ENCODE data around the gene KDM4C.

Gene KDM4C

DNA sequence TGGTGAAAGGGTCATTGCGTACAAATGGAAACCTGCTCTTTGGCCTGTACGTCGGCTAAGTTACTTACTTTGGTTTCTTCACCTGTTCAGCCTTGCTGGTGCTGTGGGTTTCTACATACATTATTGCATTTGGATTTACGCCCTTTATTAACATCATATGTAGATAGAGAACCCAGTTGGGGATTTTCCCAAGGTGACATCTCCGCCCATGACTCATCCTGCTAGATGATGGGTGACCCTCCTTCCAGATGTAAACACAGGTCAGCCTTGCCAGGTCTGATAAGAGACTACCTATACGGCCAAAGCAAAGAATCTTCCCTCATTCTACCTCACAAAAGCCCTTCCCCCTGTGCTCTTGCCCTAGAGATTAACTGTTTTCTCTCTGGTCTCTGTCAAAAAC, 360.9 kb downstream of the KDM4C start:
- H3K9me2 ChIP-seq (ENCODE audit: low read depth, low read length), result no peaks in the 10 kb centered on the region
- no peak overlapping the region for H3K9ac ChIP-seq (ENCODE audit: low read length)
- H3K4me1 ChIP-seq (ENCODE audit: insufficient read depth, low read length, severe bottlenecking), result no peaks in the 10 kb centered on the region
- no peak for TF ChIP-seq EZH2 (IDR thresholded peaks at IDR 0.05; ENCODE audit: borderline replicate concordance, low read length)
- TF ChIP-seq, protein P1, sequence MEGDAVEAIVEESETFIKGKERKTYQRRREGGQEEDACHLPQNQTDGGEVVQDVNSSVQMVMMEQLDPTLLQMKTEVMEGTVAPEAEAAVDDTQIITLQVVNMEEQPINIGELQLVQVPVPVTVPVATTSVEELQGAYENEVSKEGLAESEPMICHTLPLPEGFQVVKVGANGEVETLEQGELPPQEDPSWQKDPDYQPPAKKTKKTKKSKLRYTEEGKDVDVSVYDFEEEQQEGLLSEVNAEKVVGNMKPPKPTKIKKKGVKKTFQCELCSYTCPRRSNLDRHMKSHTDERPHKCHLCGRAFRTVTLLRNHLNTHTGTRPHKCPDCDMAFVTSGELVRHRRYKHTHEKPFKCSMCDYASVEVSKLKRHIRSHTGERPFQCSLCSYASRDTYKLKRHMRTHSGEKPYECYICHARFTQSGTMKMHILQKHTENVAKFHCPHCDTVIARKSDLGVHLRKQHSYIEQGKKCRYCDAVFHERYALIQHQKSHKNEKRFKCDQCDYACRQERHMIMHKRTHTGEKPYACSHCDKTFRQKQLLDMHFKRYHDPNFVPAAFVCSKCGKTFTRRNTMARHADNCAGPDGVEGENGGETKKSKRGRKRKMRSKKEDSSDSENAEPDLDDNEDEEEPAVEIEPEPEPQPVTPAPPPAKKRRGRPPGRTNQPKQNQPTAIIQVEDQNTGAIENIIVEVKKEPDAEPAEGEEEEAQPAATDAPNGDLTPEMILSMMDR (IDR thresholded peaks at IDR 0.05; ENCODE audit: low read length), result no peak
- no peak overlapping the region for H3K4me3 ChIP-seq (ENCODE audit: low read depth, low read length, poor library complexity, severe bottlenecking)
- no peaks in the 10 kb centered on the region for H3K79me2 ChIP-seq (ENCODE audit: insufficient read depth, low read length)
- no peaks in the 10 kb centered on the region for H3F3A ChIP-seq (ENCODE audit: insufficient read depth, low read length)
- H3K9me3 ChIP-seq (ENCODE audit: low read length), result no peaks in the 10 kb centered on the region
- no peaks in the 10 kb centered on the region; the same call in 1 of the 2 replicates for H3K36me3 ChIP-seq (ENCODE audit: insufficient read depth, low read length)
- H3K27ac ChIP-seq (ENCODE audit: low read depth, low read length, poor library complexity, severe bottlenecking), result no peak overlapping the region
- H4K20me1 ChIP-seq (ENCODE audit: insufficient read depth, low read length), result no peaks in the 10 kb centered on the region
- H3K27me3 ChIP-seq (ENCODE audit: insufficient read depth, low read length), result no peaks in the 10 kb centered on the region
- H2AFZ ChIP-seq (ENCODE audit: low read length), result no peak overlapping the region
- H3K4me2 ChIP-seq (ENCODE audit: low read length), result no peak overlapping the region

GRCh38 chr9:7119612-7120011, 361.8 kb downstream of the KDM4C start:
- H3K27ac ChIP-seq (ENCODE audit: low read depth, low read length, poor library complexity, severe bottlenecking), result no peak overlapping the region
- no peaks in the 10 kb centered on the region for H3K36me3 ChIP-seq (ENCODE audit: insufficient read depth, low read length)
- H3K4me3 ChIP-seq (ENCODE audit: low read depth, low read length, poor library complexity, severe bottlenecking), result no peak overlapping the region
- H4K20me1 ChIP-seq (ENCODE audit: insufficient read depth, low read length), result no peaks in the 10 kb centered on the region
- H3K4me2 ChIP-seq (ENCODE audit: low read length), result no peak overlapping the region
- TF ChIP-seq EZH2 (IDR thresholded peaks at IDR 0.05; ENCODE audit: borderline replicate concordance, low read length), result no peak
- TF ChIP-seq, protein P1 (IDR thresholded peaks at IDR 0.05; ENCODE audit: low read length), result no peak
- no peaks in the 10 kb centered on the region for H3K9me3 ChIP-seq (ENCODE audit: low read length)
- H3K9me2 ChIP-seq (ENCODE audit: low read depth, low read length), result no peaks in the 10 kb centered on the region
- H3F3A ChIP-seq (ENCODE audit: insufficient read depth, low read length), result no peaks in the 10 kb centered on the region
- H3K4me1 ChIP-seq (ENCODE audit: insufficient read depth, low read length, severe bottlenecking), result no peaks in the 10 kb centered on the region
- no peaks in the 10 kb centered on the region for H3K79me2 ChIP-seq (ENCODE audit: insufficient read depth, low read length)
- no peak overlapping the region for H2AFZ ChIP-seq (ENCODE audit: low read length)
- no peaks in the 10 kb centered on the region for H3K27me3 ChIP-seq (ENCODE audit: insufficient read depth, low read length)
- no peak overlapping the region for H3K9ac ChIP-seq (ENCODE audit: low read length)

- Histone ChIP-seq H3K27me3 (ENCODE audit: insufficient read depth, low read length) (no peaks in the 10 kb centered on the region), H3K4me3 (ENCODE audit: low read depth, low read length, poor library complexity, severe bottlenecking) (no peak overlapping the region), H3K9ac (ENCODE audit: low read length) (no peak overlapping the region), H3K36me3 (ENCODE audit: insufficient read depth, low read length) (no peaks in the 10 kb centered on the region), H3K9me2 (ENCODE audit: low read depth, low read length) (no peaks in the 10 kb centered on the region), H3K4me2 (ENCODE audit: low read length) (no peak overlapping the region), H4K20me1 (ENCODE audit: insufficient read depth, low read length) (no peaks in the 10 kb centered on the region), H2AFZ (ENCODE audit: low read length) (no peak overlapping the region), H3K79me2 (ENCODE audit: insufficient read depth, low read length) (no peaks in the 10 kb centered on the region), H3K4me1 (ENCODE audit: insufficient read depth, low read length, severe bottlenecking) (no peaks in the 10 kb centered on the region), H3K9me3 (ENCODE audit: low read length) (no peaks in the 10 kb centered on the region), H3K27ac (ENCODE audit: low read depth, low read length, poor library complexity, severe bottlenecking) (no peak overlapping the region), H3F3A (ENCODE audit: insufficient read depth, low read length) (no peaks in the 10 kb centered on the region)
- TF ChIP-seq, protein P1 (IDR thresholded peaks at IDR 0.05; ENCODE audit: low read length), result no peak
- TF ChIP-seq EZH2 (IDR thresholded peaks at IDR 0.05; ENCODE audit: borderline replicate concordance, low read length), result no peak
These were observed 363.3 kb downstream of the KDM4C start for GRCh38 chr9:7121055-7121454.
